HG03460 (cell line): ENCODE measurements around the gene RALGAPB.
"Not testable (repeated sequence)": the region's sequence is repeated elsewhere in the genome, so short reads cannot be mapped to it uniquely, and the experiment has no call there.

Experiments
- ATAC-seq: cut with Tn5 transposase; IDR thresholded peaks from one replicate; pipeline ENCODE4 v1.9.1; 2021; ENCODE audit not compliant: unreplicated experiment

Gene RALGAPB

DNA sequence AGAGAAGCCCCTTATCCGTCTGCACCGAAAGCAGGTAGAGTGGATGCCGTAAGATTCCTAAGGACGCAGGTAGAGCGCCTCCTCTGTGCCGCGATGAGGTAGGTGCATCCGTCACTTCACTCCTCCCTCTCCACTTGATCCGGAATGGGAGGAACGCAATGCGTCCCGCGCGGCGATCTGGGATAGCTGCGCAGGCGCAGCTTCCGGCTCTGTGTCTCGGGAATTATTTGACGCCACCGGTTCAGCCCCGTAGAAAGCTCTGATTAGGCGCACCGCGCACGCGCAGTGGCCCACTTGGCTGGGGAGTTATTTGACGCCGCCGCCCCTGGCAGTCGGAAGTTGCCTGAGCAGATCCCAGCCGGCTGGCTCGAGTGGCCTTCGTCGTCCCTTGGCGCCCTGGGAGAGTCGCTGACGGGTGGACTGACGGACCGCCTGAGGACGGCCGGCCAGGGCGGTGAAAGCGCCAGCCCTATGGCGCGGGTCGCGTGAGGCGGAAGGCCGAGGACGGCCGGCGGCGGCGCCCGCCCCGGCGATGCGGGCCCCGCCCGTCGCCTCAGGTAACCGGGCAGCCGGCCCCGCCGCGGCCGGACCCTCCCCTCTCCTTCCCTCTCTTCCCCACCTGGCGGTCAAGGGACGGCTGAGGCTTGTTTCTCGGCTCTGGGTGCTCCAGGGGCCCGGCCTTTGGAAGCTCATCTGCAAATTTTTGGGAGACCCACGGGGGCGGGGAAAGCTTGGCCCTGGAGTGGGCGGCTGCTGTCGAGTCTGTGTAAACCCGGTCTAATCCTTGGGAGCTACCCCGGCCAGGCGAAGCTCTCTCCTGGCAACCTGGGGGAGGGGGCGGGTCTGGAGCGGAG lies at the start of gene RALGAPB:
RALGAPB (plus strand) TSS at position 331 of the 854 bp plus-strand sequence. CDS start 15,590 bp downstream, outside the sequence.
- peak; percentile 93 for ATAC-seq

DNA sequence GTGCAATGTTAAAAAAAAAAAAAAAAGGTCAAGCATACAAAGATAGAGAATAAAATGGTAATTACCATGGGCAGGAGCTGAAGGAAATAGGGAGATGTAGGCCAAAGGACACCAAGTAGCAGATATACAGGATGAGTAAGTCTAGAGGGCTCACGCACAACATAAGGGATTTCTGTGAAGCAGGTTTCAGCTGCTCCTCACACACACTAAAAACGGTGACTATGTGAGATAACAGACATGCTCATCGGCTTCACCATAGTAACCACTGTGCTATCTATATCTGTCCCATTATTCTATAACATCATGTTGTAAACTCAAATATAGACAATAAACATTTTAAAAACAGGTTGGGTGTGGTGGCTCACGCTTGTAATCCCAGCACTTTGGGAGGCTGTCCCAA lies 49.1 kb upstream of the RALGAPB start:
- no peak for ATAC-seq

DNA sequence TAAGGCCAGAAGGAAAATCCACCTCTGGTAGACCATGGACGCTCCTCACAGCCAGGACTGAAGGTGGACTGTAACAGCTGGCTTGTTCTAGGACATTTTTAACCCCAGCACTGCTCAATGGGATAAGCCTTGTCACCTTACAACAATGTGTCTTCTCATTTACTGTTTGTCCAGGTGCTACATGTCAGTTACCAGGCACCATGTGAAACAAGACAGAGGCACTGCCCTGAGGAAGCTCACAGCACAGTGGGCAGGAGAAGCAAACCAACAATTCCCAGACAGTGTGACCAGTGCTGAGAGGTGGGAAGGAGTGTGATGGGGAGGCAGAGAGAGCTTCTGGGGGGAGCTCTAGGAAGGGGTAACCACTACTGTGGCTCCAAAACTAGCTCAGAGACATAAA lies 48.2 kb upstream of the RALGAPB start:
- ATAC-seq = no peak

DNA sequence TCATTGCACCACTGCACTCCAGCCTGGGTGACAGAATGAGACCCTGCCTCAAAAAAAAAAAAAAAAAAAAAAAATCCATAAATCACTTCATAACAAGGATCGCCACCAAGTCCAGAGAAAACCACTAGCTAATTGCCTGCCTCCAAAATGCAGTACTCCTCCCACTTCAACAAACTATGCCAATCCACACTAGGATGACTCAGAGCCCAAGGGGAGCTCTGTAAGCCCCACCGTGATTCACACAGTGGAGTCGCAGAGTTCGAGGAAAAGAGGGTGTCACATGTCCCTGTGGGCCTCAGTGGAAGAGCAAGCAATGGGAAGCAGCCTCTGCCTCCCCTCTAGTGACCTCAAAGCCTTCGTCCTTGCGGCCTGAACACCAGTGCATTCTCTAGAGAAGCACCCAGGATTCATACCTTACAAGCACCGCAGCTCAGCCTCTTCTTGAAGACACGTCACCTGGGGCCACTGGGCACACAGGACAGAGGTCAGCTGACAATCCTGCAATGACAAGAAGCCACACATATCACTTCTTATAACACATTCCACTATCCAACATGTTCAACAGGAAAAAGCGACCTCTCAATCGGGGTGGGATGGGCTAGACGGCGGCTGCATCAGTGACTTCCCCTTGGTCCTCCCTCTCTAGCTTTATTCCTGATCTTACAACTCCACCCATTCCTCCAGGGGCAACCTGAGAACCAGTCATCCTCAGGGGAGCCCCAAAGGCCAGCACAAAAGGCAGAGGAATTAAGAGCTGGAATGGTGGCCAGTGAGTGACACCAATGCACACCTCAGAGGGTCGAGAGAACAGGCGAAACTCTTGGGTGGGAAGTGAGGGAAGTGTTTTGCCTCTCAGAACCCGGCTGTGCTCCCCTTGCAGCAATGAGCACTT lies 46.4 kb upstream of the RALGAPB start:
- ATAC-seq = no peak

DNA sequence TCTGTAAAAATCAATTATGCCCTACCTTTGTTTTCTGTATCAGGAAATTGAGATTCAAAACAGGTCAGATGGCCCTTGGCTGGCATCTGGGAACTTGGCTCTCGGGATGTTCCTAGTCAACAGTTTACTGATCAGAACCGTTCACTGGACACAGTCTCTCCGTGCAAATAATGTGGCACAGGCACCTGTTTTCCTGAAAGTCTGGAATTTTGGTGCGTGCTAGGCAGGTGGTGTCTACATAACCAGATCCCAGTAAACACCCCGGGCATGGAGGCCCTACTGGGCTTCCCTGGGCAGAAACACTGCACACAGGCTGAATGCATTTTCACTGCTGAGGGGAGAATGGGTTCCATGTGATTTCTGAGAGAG lies 45.0 kb upstream of the RALGAPB start:
- ATAC-seq = no peak

DNA sequence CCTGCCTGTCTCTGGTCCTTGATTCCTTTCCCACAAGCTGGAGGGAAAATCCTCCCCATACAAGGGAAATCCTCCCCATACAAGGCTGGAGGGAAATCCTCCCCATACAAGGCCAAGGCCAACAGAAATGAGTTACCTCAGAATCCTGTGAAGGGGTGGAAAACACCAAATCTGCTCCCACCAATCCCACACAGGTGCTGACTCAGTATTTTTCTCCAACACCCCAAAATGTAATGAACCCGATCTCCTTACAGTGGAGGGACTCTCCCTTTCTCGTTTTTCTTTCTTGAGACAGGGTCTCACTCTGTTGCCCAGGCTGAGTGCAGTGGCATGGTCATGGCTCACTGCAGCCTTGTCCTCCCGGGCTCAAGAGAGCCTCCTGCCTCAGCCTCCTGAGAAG lies 43.8 kb upstream of the RALGAPB start:
- ATAC-seq = no peak

DNA sequence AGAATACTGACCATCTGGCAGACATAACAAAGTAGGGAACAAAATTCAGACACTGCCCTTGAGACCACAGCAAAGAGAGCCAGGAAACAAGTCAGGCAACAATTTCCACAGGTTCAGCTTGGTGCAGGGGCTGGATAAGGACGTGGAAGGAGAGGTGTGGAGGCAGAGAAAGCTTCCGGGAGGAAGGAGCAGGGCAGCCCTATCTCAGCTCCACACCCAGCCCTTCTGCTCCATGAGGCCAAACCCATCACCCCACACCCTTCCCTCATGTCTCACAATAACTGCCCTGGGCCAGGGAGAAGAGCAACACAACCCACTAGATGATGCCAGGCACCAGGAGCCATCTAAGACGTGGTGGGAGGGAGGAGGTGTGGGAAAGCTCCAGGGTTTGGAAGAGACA lies 43.3 kb upstream of the RALGAPB start:
- no peak for ATAC-seq

DNA sequence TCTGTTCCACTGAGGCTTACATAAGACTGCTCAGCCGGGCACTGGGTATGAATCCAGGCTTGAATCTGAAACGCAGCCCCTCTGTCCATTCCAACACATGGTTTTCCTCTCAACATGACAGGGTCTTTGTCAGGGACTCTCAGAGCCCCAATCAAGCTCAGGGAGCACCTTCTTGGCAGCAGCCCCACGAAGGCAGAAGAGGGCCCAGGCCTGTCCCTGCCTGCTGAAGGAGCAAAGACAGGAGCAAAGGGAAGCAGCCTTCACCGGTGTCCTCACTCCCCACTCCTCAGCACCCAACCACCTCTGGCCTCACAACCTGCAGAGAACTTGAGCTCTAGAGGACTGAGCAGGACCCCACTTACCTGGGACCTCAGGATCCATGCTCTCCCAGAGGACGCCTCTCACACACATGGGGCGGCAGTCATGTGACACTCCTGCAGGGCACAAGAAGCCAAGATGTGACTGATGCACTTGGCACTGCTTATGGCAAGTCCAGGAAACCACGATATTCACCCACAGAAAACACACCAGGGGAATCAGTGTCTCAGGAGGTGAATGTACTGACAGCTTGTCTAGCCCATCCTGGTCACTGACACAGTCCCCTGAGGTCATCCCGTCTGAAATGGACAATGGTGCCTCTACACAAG lies 41.8 kb upstream of the RALGAPB start:
- ATAC-seq = no peak

DNA sequence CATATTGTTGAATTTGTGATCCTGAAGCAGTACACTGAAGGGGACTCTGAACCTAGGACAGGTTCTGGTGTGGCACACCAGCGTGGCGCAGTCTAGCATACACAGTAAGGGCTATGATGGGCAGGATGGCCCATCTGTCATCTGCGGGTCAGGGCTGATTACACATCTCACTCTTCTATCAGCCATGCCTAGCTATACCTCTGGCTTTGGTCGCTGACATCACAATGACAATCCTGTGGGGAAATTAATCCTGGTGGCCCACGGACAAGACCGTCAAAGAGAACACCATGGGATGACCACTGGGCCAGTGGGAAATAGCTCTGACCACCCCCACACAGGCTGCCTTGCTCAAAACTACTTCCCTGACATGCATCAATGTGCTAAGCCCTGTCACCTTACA lies 40.4 kb upstream of the RALGAPB start:
- ATAC-seq = no peak

DNA sequence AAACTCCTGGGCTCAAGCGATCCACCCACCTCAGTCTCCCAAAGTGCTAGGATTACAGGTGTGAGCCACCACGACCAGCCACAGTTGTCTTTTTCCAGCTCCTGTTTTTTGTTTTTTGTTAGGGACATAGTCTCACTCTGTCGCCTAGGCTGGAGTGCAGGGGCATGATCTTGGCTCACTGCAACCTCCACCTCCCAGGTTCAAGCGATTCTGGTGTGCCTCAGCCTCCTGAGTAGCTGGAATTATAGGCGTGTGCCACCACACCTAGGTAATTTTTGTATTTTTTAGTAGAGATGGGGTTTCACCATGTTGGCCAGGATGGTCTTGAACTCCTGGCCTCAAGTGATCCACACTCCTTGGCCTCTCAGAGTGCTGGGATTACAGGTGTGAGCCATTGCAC lies 39.8 kb upstream of the RALGAPB start:
- ATAC-seq = not testable (repeated sequence)

DNA sequence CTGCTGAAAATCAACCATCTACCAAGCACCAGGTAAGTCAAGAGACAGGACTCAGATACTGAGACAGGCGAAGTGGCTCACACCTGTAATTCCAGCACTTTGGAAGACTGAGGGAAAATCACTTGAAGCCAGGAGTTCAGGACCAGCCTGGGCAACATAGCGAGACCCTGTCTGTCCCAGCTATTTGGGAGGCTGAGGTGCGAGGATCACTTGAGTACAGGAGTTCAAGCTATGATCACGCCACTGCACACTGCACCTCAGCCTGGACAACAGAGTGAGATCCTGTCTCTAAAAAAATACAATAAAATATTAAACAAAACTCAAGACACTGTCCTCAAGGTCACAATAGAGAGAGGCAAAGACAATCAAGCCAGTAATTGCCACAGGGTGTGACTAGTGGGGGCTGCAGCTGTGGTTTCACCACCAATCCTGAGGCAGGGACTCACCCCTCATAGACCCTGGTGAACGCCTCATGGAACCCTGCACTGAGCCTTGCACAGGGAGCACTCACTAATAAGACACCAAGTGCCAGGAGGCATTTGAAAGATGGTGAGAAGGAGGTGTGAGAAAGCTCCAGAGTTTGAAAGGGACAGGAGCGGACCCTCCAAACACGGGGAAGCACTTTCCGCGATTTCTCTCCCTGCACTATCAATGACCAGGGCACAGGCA lies 39.2 kb upstream of the RALGAPB start:
- ATAC-seq = no peak

DNA sequence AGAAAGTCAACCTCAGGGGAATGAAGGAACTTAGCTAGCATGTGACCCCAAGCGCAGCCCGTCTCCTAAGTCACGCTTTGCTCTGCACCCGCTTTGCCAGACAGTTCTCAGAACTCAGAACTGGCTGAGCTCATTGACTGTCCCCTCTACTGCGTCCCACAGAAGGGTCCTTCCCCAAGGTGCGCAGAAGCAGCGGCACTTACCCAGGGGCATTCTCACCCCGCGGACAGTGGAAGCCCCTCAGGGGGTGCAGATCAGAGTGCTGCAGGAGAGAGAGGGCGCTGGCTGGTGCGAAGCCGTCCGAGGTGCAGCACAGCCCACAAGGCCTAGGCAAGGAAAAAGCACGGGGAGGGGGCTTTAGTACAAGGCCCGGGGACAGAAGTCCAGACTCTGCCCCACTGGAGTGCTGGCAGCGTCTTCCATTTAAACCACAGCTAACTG lies 38.3 kb upstream of the RALGAPB start:
- no peak for ATAC-seq

DNA sequence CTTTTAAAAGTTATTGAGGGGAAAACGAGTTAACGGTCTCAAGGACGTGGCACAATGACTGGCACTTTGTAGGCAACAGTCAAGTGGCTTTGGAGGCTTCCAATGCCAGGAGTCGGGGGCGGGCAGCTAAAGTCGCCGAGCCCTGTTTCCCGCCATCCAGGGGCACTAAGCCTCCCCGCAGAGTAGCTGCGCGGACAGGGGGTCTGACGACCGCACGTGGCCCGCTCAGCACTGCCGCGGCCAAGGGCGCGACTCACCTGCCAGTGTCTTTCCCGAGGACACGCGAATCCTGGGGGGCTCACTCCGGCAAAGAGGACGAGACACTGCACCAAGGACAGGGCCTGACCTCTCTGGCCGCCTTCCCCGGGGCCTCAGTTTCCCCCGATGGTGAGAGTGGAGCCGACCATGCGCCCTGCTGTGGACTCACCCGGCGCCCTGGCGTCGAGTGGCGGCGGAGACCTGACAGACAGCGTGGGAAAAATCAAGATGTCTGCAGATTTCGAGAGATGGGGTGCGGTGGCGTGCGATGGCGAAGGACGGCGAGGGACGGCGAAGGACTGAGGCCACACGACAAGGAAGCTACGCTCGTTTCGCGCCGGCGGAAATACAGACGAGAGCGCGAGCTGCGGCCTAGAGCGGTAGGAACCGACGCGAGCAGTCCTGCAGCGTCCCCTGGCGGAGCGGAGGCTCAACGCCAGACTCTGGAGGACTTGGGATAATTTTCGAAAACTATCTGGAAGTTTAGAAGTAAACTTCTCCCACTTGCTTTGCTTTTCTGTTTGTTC lies 37.7 kb upstream of the RALGAPB start, which contains the start of gene SNHG17:
SNHG17 (minus strand) TSS at position 559 of the 785 bp plus-strand sequence.
- no peak for ATAC-seq

DNA sequence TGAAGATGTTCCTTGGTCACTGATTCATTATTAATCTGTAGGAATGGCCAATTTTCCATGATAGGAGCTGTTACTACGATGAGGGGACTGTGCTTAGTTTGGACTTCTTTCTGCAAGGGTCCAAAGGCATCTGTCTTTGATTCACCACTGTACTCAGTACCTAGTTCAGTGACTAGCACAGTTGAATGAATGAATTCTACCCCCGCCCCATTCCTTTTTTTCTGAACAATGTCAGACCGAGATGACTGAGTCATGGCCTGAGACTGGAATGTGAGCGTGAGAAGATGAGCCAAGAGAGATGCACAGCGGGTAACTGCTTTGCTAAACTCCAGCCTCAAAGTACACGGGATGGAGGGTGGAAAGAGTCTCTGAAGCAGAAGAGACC lies 37.1 kb upstream of the RALGAPB start:
- no peak for ATAC-seq

DNA sequence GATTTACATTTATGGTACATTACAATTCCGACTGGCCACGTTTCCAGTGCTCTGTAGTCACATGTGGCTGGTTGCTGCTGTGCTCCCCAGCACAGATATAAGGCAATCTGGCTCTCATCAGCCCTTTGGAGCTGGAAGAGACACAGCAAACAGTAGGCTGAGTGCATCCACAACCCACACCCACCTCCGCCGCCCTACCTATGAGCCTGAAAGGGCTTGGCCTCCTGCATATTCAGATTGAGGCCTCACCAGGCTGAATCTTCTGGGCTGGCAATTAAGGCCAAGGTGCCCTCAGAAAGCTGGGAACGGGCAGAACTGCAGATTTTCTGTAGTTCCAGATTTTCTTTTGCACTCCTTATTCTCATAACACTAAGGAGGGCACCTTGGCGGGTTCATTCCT lies 34.8 kb upstream of the RALGAPB start:
- ATAC-seq = no peak

DNA sequence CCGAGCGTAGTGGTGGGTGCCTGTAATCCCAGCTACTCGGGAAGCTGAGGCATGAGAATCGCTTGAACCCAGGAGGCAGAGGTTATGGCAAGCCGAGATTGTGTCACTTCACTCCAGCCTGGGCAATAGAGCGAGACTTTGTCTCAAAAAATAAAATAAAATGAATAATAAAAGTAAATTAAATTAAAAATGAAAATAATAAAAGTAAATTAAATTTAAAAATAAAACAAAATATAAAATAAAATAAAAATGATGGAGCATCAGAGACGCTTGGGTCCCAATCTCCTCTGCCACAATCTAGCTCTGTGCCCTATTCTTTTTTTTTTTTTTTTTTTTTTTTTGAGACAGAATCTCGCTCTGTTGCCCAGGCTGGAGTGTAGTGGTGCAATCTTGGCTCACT lies 31.5 kb upstream of the RALGAPB start:
- ATAC-seq = not testable (repeated sequence)

DNA sequence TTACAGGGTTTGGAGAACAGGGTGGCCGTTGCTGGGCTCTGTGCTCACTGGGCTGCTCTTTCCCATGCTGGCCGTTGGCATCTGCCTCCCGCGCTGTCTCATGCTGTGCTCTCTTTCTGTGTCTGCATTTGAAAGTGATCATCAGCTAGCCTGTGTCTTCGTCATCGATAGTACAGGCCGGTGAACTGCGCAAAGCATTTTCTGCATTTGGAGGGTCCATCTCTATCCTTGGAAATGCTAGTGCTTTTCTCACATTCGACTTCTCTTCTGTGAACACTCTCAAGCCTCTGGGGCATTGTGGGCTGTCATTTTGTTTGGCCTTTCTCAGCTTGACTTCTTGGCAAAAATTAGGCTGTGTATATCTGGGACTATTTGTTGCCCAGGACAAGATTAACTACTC lies 30.7 kb upstream of the RALGAPB start:
- ATAC-seq = no peak

DNA sequence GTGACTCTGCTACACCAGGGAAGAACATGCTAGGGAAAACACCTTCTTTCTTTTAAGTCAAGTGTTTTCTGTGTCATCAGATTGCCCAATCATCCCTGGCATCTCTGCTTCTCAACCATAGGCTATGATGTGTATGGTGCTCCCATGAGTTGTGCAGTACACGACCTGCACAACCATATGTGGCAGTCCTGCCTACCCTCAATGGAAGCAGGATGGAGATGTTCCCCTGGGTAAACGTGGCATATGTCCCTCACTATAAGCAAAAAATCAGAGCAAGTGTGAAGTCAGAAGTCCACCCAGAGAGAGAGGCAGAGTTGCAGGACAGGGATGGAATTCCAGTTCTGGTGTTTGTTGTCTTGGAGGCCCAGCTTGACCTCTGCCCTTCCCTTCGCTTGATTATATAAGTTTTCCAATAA lies 27.3 kb upstream of the RALGAPB start:
- ATAC-seq = no peak

DNA sequence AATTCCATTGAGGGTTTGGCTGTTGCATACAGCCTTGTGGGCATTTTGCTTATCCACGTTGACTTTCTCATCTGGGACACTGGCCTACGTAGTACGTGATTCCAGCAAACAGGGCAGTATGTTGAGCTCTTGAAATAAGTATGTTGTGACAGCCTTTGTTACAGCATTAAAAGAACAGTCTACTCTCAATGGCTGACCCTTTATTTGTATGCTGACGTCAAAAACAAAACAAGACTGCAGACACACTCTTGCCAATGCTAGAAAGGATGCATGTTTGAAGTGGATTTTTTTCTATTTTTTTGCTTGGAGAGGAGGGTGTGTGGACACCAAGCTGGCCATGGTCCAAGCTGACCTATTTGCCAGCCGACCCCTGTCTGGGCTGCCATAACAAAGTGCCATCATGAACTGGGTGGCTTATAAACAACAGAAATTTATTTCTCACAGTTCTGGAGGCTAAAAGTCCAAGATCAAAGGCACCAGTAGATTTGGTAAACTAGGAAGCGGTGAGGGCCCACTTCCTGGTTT lies 26.7 kb upstream of the RALGAPB start:
- ATAC-seq = no peak
